MM.1S (cell line): ENCODE results near the gene LSM10.

Experiments
- DNase-seq: peaks from one replicate; pipeline ENCODE4 v3.0.0-alpha.2; 2015
- H2AFZ ChIP-seq: fragments of 300-600 bp; sonication (generic); 2 replicates; pipeline ENCODE4 v1.6.0; 2016; ENCODE audit warnings: antibody characterized with exemption, low read length
- H3F3A ChIP-seq: fragments of 300-600 bp; sonication (generic); 2 replicates; pipeline ENCODE4 v1.6.1; 2016; ENCODE audit warnings: mild to moderate bottlenecking, antibody characterized with exemption, low read length, moderate library complexity, mixed read lengths; ENCODE audit not compliant: insufficient read depth
- H3K27ac ChIP-seq: fragments of 300-600 bp; sonication (generic); 2 replicates; pipeline ENCODE4 v1.5.1; 2016; ENCODE audit warnings: mild to moderate bottlenecking, low read length
- H3K27me3 ChIP-seq: fragments of 300-600 bp; sonication (generic); replicated peaks from 2 replicates; pipeline ENCODE4 v1.6.0; 2016; ENCODE audit warnings: low read length; ENCODE audit not compliant: insufficient read depth
- H3K36me3 ChIP-seq: fragments of 300-600 bp; sonication (generic); replicated peaks from 2 replicates; pipeline ENCODE4 v1.6.1; 2016; ENCODE audit warnings: mild to moderate bottlenecking, low read length, mixed read lengths; ENCODE audit not compliant: insufficient read depth
- H3K4me1 ChIP-seq: fragments of 300-600 bp; sonication (generic); 2 replicates; pipeline ENCODE4 v1.6.1; 2016; ENCODE audit warnings: low read length, mixed read lengths
- H3K4me2 ChIP-seq: fragments of 300-600 bp; sonication (generic); 2 replicates; pipeline ENCODE4 v1.6.0; 2016; ENCODE audit warnings: low read depth, low read length
- H3K4me3 ChIP-seq: fragments of 300-600 bp; sonication (generic); 2 replicates; pipeline ENCODE4 v1.5.1; 2016; ENCODE audit warnings: low read length, mixed read lengths
- H3K79me2 ChIP-seq: fragments of 300-600 bp; sonication (generic); 2 replicates; pipeline ENCODE4 v1.6.1; 2016; ENCODE audit warnings: mixed run types, low read length, mixed read lengths
- H3K9ac ChIP-seq: fragments of 300-600 bp; sonication (generic); 2 replicates; pipeline ENCODE4 v1.6.1; 2016; ENCODE audit warnings: low read length, mixed read lengths
- H3K9me2 ChIP-seq: fragments of 300-600 bp; sonication (generic); replicated peaks from 2 replicates; pipeline ENCODE4 v1.6.1; 2016; ENCODE audit warnings: mild to moderate bottlenecking, low read length, mixed read lengths; ENCODE audit not compliant: insufficient read depth
- H3K9me3 ChIP-seq: fragments of 300-600 bp; sonication (generic); replicated peaks from 2 replicates; pipeline ENCODE4 v1.6.1; 2016; ENCODE audit warnings: mild to moderate bottlenecking, low read length, mixed read lengths; ENCODE audit not compliant: insufficient read depth
- H4K20me1 ChIP-seq: fragments of 300-600 bp; sonication (generic); 2 replicates; pipeline ENCODE4 v1.6.1; 2016; ENCODE audit warnings: mild to moderate bottlenecking, low read length, moderate library complexity, mixed read lengths; ENCODE audit not compliant: insufficient read depth
- CTCF ChIP-seq: fragments of 300-600 bp; sonication (generic); IDR thresholded peaks from 2 replicates; pipeline ENCODE4 v1.5.1; 2016; ENCODE audit warnings: antibody characterized with exemption, low read length, mixed read lengths
- EZH2 ChIP-seq: fragments of 300-600 bp; sonication (generic); optimal IDR thresholded peaks from 2 replicates; pipeline ENCODE3; 2017; ENCODE audit warnings: low read depth, mild to moderate bottlenecking, antibody characterized with exemption, low read length, mixed read lengths
- EZH2phosphoT487 ChIP-seq: fragments of 300-600 bp; sonication (generic); IDR thresholded peaks from 2 replicates; pipeline ENCODE4 v1.6.1; 2018; ENCODE audit warnings: antibody characterized with exemption, low read length

Gene LSM10

GRCh38 chr1:36369061-36369861 is 28.4 kb downstream of the LSM10 start:
- Histone ChIP-seq H3F3A (peaks cover 8% of the 10 kb centered on the region), H3K27me3 (no peaks in the 10 kb centered on the region), H2AFZ (no peak overlapping the region), H3K4me3 (no peak overlapping the region), H3K79me2 (peaks cover 54% of the 10 kb centered on the region), H3K4me2 (no peak overlapping the region), H4K20me1 (no peaks in the 10 kb centered on the region), H3K9me2 (no peaks in the 10 kb centered on the region), H3K9me3 (no peaks in the 10 kb centered on the region), H3K36me3 (no peaks in the 10 kb centered on the region), H3K4me1 (peaks cover 25% of the 10 kb centered on the region), H3K9ac (no peak overlapping the region), H3K27ac (no peak overlapping the region)
- peak; percentile 62 for DNase-seq
- TF ChIP-seq CTCF (peak; percentile 91), EZH2 (no peak)

- H3K9me3 ChIP-seq, result no peaks in the 10 kb centered on the region
- peaks cover 11% of the 10 kb centered on the region for H3K4me1 ChIP-seq
- peaks cover 52% of the 10 kb centered on the region for H3K79me2 ChIP-seq
- TF ChIP-seq EZH2phosphoT487 (no peak), EZH2 (no peak), CTCF (no peak)
- H3F3A ChIP-seq, result no peaks in the 10 kb centered on the region; the same call in 1 of the 2 replicates
- H3K9me2 ChIP-seq, result no peaks in the 10 kb centered on the region
- H3K4me2 ChIP-seq, result no peak overlapping the region
- H3K36me3 ChIP-seq, result no peaks in the 10 kb centered on the region; the same call in 1 of the 2 replicates
- H3K27ac ChIP-seq, result no peak overlapping the region
- no peak overlapping the region for H2AFZ ChIP-seq
- no peaks in the 10 kb centered on the region for H3K27me3 ChIP-seq
- H3K4me3 ChIP-seq, result no peak overlapping the region
- H3K9ac ChIP-seq, result no peak overlapping the region
- DNase-seq, result no peak
- no peaks in the 10 kb centered on the region for H4K20me1 ChIP-seq
These were observed 29.9 kb downstream of the LSM10 start for GRCh38 chr1:36367798-36368197.

- Histone ChIP-seq H2AFZ (no peak overlapping the region), H3K4me3 (no peak overlapping the region), H3K4me1 (peaks cover 7% of the 10 kb centered on the region; the same call in 1 of the 2 replicates), H3K9me2 (no peaks in the 10 kb centered on the region), H3K27me3 (no peaks in the 10 kb centered on the region), H3K36me3 (no peaks in the 10 kb centered on the region; the same call in 1 of the 2 replicates), H3K79me2 (peaks cover 49% of the 10 kb centered on the region), H3K27ac (no peak overlapping the region), H4K20me1 (no peaks in the 10 kb centered on the region), H3K9me3 (no peaks in the 10 kb centered on the region), H3K9ac (no peak overlapping the region), H3F3A (no peaks in the 10 kb centered on the region; the same call in 1 of the 2 replicates), H3K4me2 (no peak overlapping the region)
- DNase-seq, result no peak
- TF ChIP-seq EZH2phosphoT487 (no peak), EZH2 (no peak), CTCF (no peak)
These were observed 30.6 kb downstream of the LSM10 start for GRCh38 chr1:36367066-36367465.
